SU-DHL-6 (cell line): ENCODE results near the gene XYLB.

Experiments
- H2AFZ ChIP-seq: fragments of 200-600 bp; sonication (generic); 2 replicates; pipeline ENCODE4 v1.6.1; 2014; ENCODE audit warnings: low read depth, mild to moderate bottlenecking, moderate library complexity, mixed read lengths, antibody characterized with exemption, low read length; ENCODE audit not compliant: severe bottlenecking
- H3F3A ChIP-seq: fragments of 200-600 bp; shearing (Covaris generic); 2 replicates; pipeline ENCODE4 v1.6.0; 2016; ENCODE audit warnings: antibody characterized with exemption, mild to moderate bottlenecking; ENCODE audit not compliant: insufficient read depth
- H3K27ac ChIP-seq: fragments of 200-600 bp; sonication (generic); 2 replicates; pipeline ENCODE4 v1.5.1; 2016; ENCODE audit warnings: low read depth, mild to moderate bottlenecking, low read length, moderate library complexity, mixed read lengths
- H3K27me3 ChIP-seq: fragments of 200-600 bp; sonication (generic), shearing (Covaris generic); 2 replicates; pipeline ENCODE4 v1.6.0; 2014; ENCODE audit warnings: mild to moderate bottlenecking, low read length
- H3K36me3 ChIP-seq: fragments of 200-600 bp; sonication (generic); 2 replicates; pipeline ENCODE4 v1.6.1; 2014; ENCODE audit warnings: mild to moderate bottlenecking, low read length, mixed read lengths
- H3K4me2 ChIP-seq: fragments of 300-600, 200-600 bp; shearing (Covaris generic), sonication (generic); 2 replicates; pipeline ENCODE4 v1.6.0; 2014; ENCODE audit warnings: low read length, low read depth, mild to moderate bottlenecking; ENCODE audit not compliant: poor library complexity, severe bottlenecking
- H3K4me3 ChIP-seq: fragments of 200-600 bp; sonication (generic); 2 replicates; pipeline ENCODE4 v1.5.1; 2014; ENCODE audit warnings: antibody characterized with exemption, low read length, mild to moderate bottlenecking, mixed read lengths; ENCODE audit not compliant: insufficient read depth, poor library complexity, severe bottlenecking
- H3K79me2 ChIP-seq: fragments of 200-600 bp; sonication (generic); 2 replicates; pipeline ENCODE4 v1.6.1; 2014; ENCODE audit warnings: mild to moderate bottlenecking, low read length, moderate library complexity; ENCODE audit not compliant: insufficient read depth
- H3K9ac ChIP-seq: fragments of 200-600 bp; sonication (generic); 2 replicates; pipeline ENCODE4 v1.7.0; 2014; ENCODE audit warnings: mild to moderate bottlenecking, low read length
- H3K9me2 ChIP-seq: fragments of 200-600 bp; sonication (generic); replicated peaks from 2 replicates; pipeline ENCODE4 v1.6.1; 2014; ENCODE audit warnings: low read length; ENCODE audit not compliant: insufficient read depth
- H3K9me3 ChIP-seq: fragments of 200-600 bp; sonication (generic); 2 replicates; pipeline ENCODE4 v1.6.1; 2014; ENCODE audit warnings: low read length, mixed read lengths; ENCODE audit not compliant: insufficient read depth
- H4K20me1 ChIP-seq: fragments of 200-600 bp; sonication (generic); 2 replicates; pipeline ENCODE4 v1.6.1; 2014; ENCODE audit warnings: low read depth, mild to moderate bottlenecking, antibody characterized with exemption, low read length, moderate library complexity, mixed read lengths
- CTCF ChIP-seq: fragments of 200-600 bp; sonication (generic); IDR thresholded peaks from one replicate; pipeline ENCODE4 v1.5.1; 2017; ENCODE audit warnings: antibody characterized with exemption, mild to moderate bottlenecking, low read length, moderate library complexity; ENCODE audit not compliant: insufficient read depth, poor library complexity, severe bottlenecking
- EZH2phosphoT487 ChIP-seq: fragments of 200-600 bp; sonication (generic), shearing (Covaris generic); conservative IDR thresholded peaks from 2 replicates; pipeline ENCODE4 v1.6.1; 2018; ENCODE audit warnings: mild to moderate bottlenecking, antibody characterized with exemption, low read length, moderate library complexity, mixed read lengths

Gene XYLB

GRCh38 chr3:38366082-38366481 lies 19.5 kb downstream of the XYLB start:
- Histone ChIP-seq H3K9ac (no peak overlapping the region), H3K27me3 (no peaks in the 10 kb centered on the region), H3K79me2 (no peaks in the 10 kb centered on the region), H3K9me3 (no peaks in the 10 kb centered on the region), H3K27ac (no peak overlapping the region), H3K4me2 (no peak overlapping the region), H3K9me2 (no peaks in the 10 kb centered on the region), H2AFZ (no peak overlapping the region), H3K36me3 (no peaks in the 10 kb centered on the region), H3F3A (no peaks in the 10 kb centered on the region), H4K20me1 (no peaks in the 10 kb centered on the region), H3K4me3 (no peak overlapping the region)
- TF ChIP-seq EZH2phosphoT487, result no peak

- no peaks in the 10 kb centered on the region for H3K9me2 ChIP-seq
- no peak overlapping the region for H2AFZ ChIP-seq
- H3K27ac ChIP-seq, result no peak overlapping the region
- TF ChIP-seq EZH2phosphoT487 (no peak), CTCF (no peak)
- no peaks in the 10 kb centered on the region for H3K79me2 ChIP-seq
- H3K9ac ChIP-seq, result no peak overlapping the region
- no peaks in the 10 kb centered on the region for H4K20me1 ChIP-seq
- no peaks in the 10 kb centered on the region for H3K36me3 ChIP-seq
- H3F3A ChIP-seq, result no peaks in the 10 kb centered on the region
- H3K9me3 ChIP-seq, result no peaks in the 10 kb centered on the region
- H3K4me3 ChIP-seq, result no peak overlapping the region
- H3K4me2 ChIP-seq, result no peak overlapping the region
- H3K27me3 ChIP-seq, result no peaks in the 10 kb centered on the region
Measured at GRCh38 chr3:38367779-38368178, 21.2 kb downstream of the XYLB start.

GRCh38 chr3:38368238-38368637 lies 21.7 kb downstream of the XYLB start:
- Histone ChIP-seq H3K9me3 (no peaks in the 10 kb centered on the region), H3K27me3 (no peaks in the 10 kb centered on the region), H3K9ac (no peak overlapping the region), H4K20me1 (no peaks in the 10 kb centered on the region), H3K36me3 (no peaks in the 10 kb centered on the region), H3K4me2 (no peak overlapping the region), H3K27ac (no peak overlapping the region), H3K9me2 (no peaks in the 10 kb centered on the region), H3K79me2 (no peaks in the 10 kb centered on the region), H2AFZ (no peak overlapping the region), H3F3A (no peaks in the 10 kb centered on the region), H3K4me3 (no peak overlapping the region)
- TF ChIP-seq CTCF, result no peak
- no peak for TF ChIP-seq EZH2phosphoT487

GRCh38 chr3:38369186-38369585 lies 22.6 kb downstream of the XYLB start:
- no peak overlapping the region for H3K4me3 ChIP-seq
- no peaks in the 10 kb centered on the region for H3F3A ChIP-seq
- H3K9me2 ChIP-seq, result no peaks in the 10 kb centered on the region
- H3K4me2 ChIP-seq, result no peak overlapping the region
- no peak overlapping the region for H2AFZ ChIP-seq
- H3K36me3 ChIP-seq, result no peaks in the 10 kb centered on the region
- H3K27ac ChIP-seq, result no peak overlapping the region
- H3K27me3 ChIP-seq, result no peaks in the 10 kb centered on the region
- TF ChIP-seq CTCF (no peak), EZH2phosphoT487 (no peak)
- no peaks in the 10 kb centered on the region for H4K20me1 ChIP-seq
- no peaks in the 10 kb centered on the region for H3K9me3 ChIP-seq
- H3K79me2 ChIP-seq, result no peaks in the 10 kb centered on the region
- no peak overlapping the region for H3K9ac ChIP-seq
